HFFc6 (cell line): ENCODE data around the gene TCF7L1. TPM values are rescaled to one million over a fixed set of nuclear protein-coding genes. Genes with fewer than 3 reads are reported as not detected.

Experiments used
- DNase-seq: peaks from one replicate; pipeline ENCODE4 v3.0.0-alpha.2; 2018
- H3K27ac Mint-ChIP-seq: 2 replicates; pipeline ENCODE4 v1.8.0; 2020; ENCODE audit warnings: mild to moderate bottlenecking, mixed read lengths
- H3K27me3 Mint-ChIP-seq: 2 replicates; pipeline ENCODE4 v1.8.0; 2021; ENCODE audit warnings: mild to moderate bottlenecking, moderate library complexity, mixed read lengths; ENCODE audit not compliant: insufficient read depth
- H3K36me3 Mint-ChIP-seq: 2 replicates; pipeline ENCODE4 v1.8.0; 2021; ENCODE audit warnings: low read depth, mixed read lengths
- H3K4me1 Mint-ChIP-seq: 2 replicates; pipeline ENCODE4 v1.8.0; 2020; ENCODE audit warnings: low read depth, mixed read lengths
- H3K4me3 Mint-ChIP-seq: 2 replicates; pipeline ENCODE4 v1.8.0; 2020; ENCODE audit warnings: mild to moderate bottlenecking, moderate library complexity, mixed read lengths
- H3K9me3 Mint-ChIP-seq: 2 replicates; pipeline ENCODE4 v1.8.0; 2020; ENCODE audit warnings: mild to moderate bottlenecking, mixed read lengths
- CTCF ChIP-seq: fragments of 200-600 bp; sonication (generic); IDR thresholded peaks from 2 replicates; pipeline ENCODE4 v1.5.0; 2021; ENCODE audit warnings: antibody characterized with exemption, mild to moderate bottlenecking
- total RNA-seq, 6 experiments: library from RNA; stranded (reverse); fragmentation: NEBNext Ultra II Directional; extraction: Animal tissue kit (Norgen Biotek cat#: 25700); gene quantifications; 2 replicates in 1 of 6; 3 replicates in 5 of 6; pipeline ENCODE4 v1.2.3, GENCODE V29; 2021

Gene TCF7L1
- total RNA-seq, 6 experiments from 2014 or later = 2.6 to 10.3 (median 9.4) TPM

GRCh38 chr2:85178980-85179411 lies 45.8 kb downstream of the TCF7L1 start:
- H3K4me1 Mint-ChIP-seq = peaks cover 40% of the 10 kb centered on the region
- H3K36me3 Mint-ChIP-seq = no peaks in the 10 kb centered on the region
- peaks cover 5% of the 10 kb centered on the region for H3K27me3 Mint-ChIP-seq
- no peak overlapping the region for H3K4me3 Mint-ChIP-seq
- H3K9me3 Mint-ChIP-seq = no peaks in the 10 kb centered on the region
- DNase-seq = no peak
- H3K27ac Mint-ChIP-seq = no peak overlapping the region
- no peak for TF ChIP-seq CTCF

- Mint-ChIP-seq H3K4me3 (no peak overlapping the region), H3K27ac (no peak overlapping the region), H3K36me3 (no peaks in the 10 kb centered on the region), H3K9me3 (no peaks in the 10 kb centered on the region), H3K4me1 (peaks cover 40% of the 10 kb centered on the region), H3K27me3 (peaks cover 5% of the 10 kb centered on the region)
- TF ChIP-seq CTCF = no peak
- no peak for DNase-seq
Observed at GRCh38 chr2:85179541-85179940, 46.3 kb downstream of the TCF7L1 start.

GRCh38 chr2:85180322-85181133 lies 47.3 kb downstream of the TCF7L1 start:
- no peaks in the 10 kb centered on the region for H3K36me3 Mint-ChIP-seq
- H3K27me3 Mint-ChIP-seq = peaks cover 5% of the 10 kb centered on the region
- TF ChIP-seq CTCF = no peak
- no peak overlapping the region for H3K27ac Mint-ChIP-seq
- H3K9me3 Mint-ChIP-seq = no peaks in the 10 kb centered on the region
- DNase-seq = no peak
- H3K4me3 Mint-ChIP-seq = no peak overlapping the region
- H3K4me1 Mint-ChIP-seq = peaks cover 39% of the 10 kb centered on the region

- Mint-ChIP-seq H3K27me3 (peaks cover 5% of the 10 kb centered on the region), H3K9me3 (no peaks in the 10 kb centered on the region), H3K4me3 (no peak overlapping the region), H3K4me1 (peaks cover 35% of the 10 kb centered on the region), H3K36me3 (no peaks in the 10 kb centered on the region), H3K27ac (no peak overlapping the region)
- DNase-seq = no peak
- TF ChIP-seq CTCF = peak; percentile 16; the same call in 1 of the 2 replicates
Observed at GRCh38 chr2:85181134-85181631, 48.0 kb downstream of the TCF7L1 start.

GRCh38 chr2:85181844-85182456 lies 48.8 kb downstream of the TCF7L1 start:
- no peak overlapping the region for H3K27ac Mint-ChIP-seq
- no peaks in the 10 kb centered on the region for H3K36me3 Mint-ChIP-seq
- DNase-seq = no peak
- no peak for TF ChIP-seq CTCF
- peaks cover 40% of the 10 kb centered on the region for H3K4me1 Mint-ChIP-seq
- no peaks in the 10 kb centered on the region for H3K9me3 Mint-ChIP-seq
- no peak overlapping the region for H3K4me3 Mint-ChIP-seq
- peaks cover 5% of the 10 kb centered on the region for H3K27me3 Mint-ChIP-seq
